Trophoblast cell (in vitro differentiated cells and primary cell): ENCODE results near the gene ANXA11.
"Not testable (repeated sequence)": the region's sequence is repeated elsewhere in the genome, so short reads cannot be mapped to it uniquely, and the experiment has no call there.

Experiments used
- DNase-seq, 2 donors: peaks; one replicate each; pipeline ENCODE4 v3.0.0-alpha.2; 2016
- H2AFZ ChIP-seq: 2 replicates; pipeline ENCODE4 v1.6.1; 2013; ENCODE audit warnings: low read length, moderate library complexity, mild to moderate bottlenecking; ENCODE audit not compliant: insufficient read depth, poor library complexity
- H2AK5ac ChIP-seq: 2 replicates; pipeline ENCODE4 v1.6.1; 2013; ENCODE audit warnings: mild to moderate bottlenecking, low read length
- H2BK120ac ChIP-seq: 2 replicates; pipeline ENCODE4 v1.6.1; 2013; ENCODE audit warnings: low read length, mild to moderate bottlenecking, moderate library complexity; ENCODE audit not compliant: insufficient read depth, poor library complexity
- H2BK12ac ChIP-seq: 2 replicates; pipeline ENCODE4 v1.6.1; 2013; ENCODE audit warnings: mild to moderate bottlenecking, low read length, moderate library complexity
- H2BK5ac ChIP-seq: 2 replicates; pipeline ENCODE4 v1.6.1; 2013; ENCODE audit warnings: low read length, low read depth, moderate library complexity, mild to moderate bottlenecking; ENCODE audit not compliant: poor library complexity
- H3K14ac ChIP-seq: 2 replicates; pipeline ENCODE4 v1.6.1; 2013; ENCODE audit warnings: mild to moderate bottlenecking, low read length
- H3K18ac ChIP-seq: 2 replicates; pipeline ENCODE4 v1.6.1; 2013; ENCODE audit warnings: mild to moderate bottlenecking, low read length
- H3K23ac ChIP-seq: 2 replicates; pipeline ENCODE4 v1.6.1; 2013; ENCODE audit warnings: low read length
- H3K27ac ChIP-seq: 2 replicates; pipeline ENCODE4 v1.5.1; 2013; ENCODE audit warnings: low read depth, mild to moderate bottlenecking, inconsistent platforms, low read length, moderate library complexity
- H3K27me3 ChIP-seq: 2 replicates; pipeline ENCODE4 v1.6.1; 2013; ENCODE audit warnings: inconsistent platforms, mild to moderate bottlenecking, low read length, moderate library complexity; ENCODE audit not compliant: insufficient read depth
- H3K36me3 ChIP-seq, 2 experiments: 1 replicate in 1 of 2; 2 replicates in 1 of 2; pipeline ENCODE4 v1.6.1; 2013; ENCODE audit warnings: low read length in 2 of 2, mild to moderate bottlenecking in 2 of 2, moderate library complexity in 1 of 2; ENCODE audit not compliant: insufficient read depth in 2 of 2, control insufficient read depth in 1 of 2
- H3K4ac ChIP-seq: 2 replicates; pipeline ENCODE4 v1.6.1; 2013; ENCODE audit warnings: low read depth, mild to moderate bottlenecking, low read length, moderate library complexity
- H3K4me1 ChIP-seq, 2 experiments: 1 replicate in 1 of 2; 2 replicates in 1 of 2; pipeline ENCODE4 v1.6.1; 2013; ENCODE audit warnings: low read length in 2 of 2, mild to moderate bottlenecking in 2 of 2, moderate library complexity in 1 of 2; ENCODE audit not compliant: insufficient read depth in 2 of 2, control insufficient read depth in 1 of 2
- H3K4me2 ChIP-seq: 2 replicates; pipeline ENCODE4 v1.6.1; 2013; ENCODE audit warnings: inconsistent platforms, mild to moderate bottlenecking, low read length, moderate library complexity
- H3K4me3 ChIP-seq: 2 replicates; pipeline ENCODE4 v1.5.1; 2013; ENCODE audit warnings: mild to moderate bottlenecking, low read depth, low read length, inconsistent platforms
- H3K79me1 ChIP-seq: one replicate; pipeline ENCODE4 v1.6.1; 2013; ENCODE audit warnings: low read length
- H3K79me2 ChIP-seq: 2 replicates; pipeline ENCODE4 v1.6.1; 2013; ENCODE audit warnings: low read length, mild to moderate bottlenecking; ENCODE audit not compliant: control insufficient read depth, insufficient read depth, poor library complexity
- H3K9ac ChIP-seq: 2 replicates; pipeline ENCODE4 v1.6.1; 2013; ENCODE audit warnings: mild to moderate bottlenecking, low read length
- H3K9me3 ChIP-seq: 2 replicates; pipeline ENCODE4 v1.6.1; 2013; ENCODE audit warnings: low read depth, mild to moderate bottlenecking, control low read depth, inconsistent platforms, low read length; ENCODE audit not compliant: insufficient read depth
- H4K12ac ChIP-seq: 2 replicates; pipeline ENCODE4 v1.6.1; 2013; ENCODE audit warnings: low read depth, mild to moderate bottlenecking, low read length, moderate library complexity
- H4K8ac ChIP-seq: 2 replicates; pipeline ENCODE4 v1.6.1; 2013; ENCODE audit warnings: low read depth, mild to moderate bottlenecking, low read length, moderate library complexity
- H4K91ac ChIP-seq: one replicate; pipeline ENCODE4 v1.6.1; 2013; ENCODE audit warnings: low read depth, mild to moderate bottlenecking, low read length, moderate library complexity
- WGBS: extraction: QIAGEN DNeasy Blood & Tissue Kit; methylation state at CpG from one replicate; pipeline ENCODE4 v1.1.7; 2013; ENCODE audit warnings: missing lambda C conversion rate; ENCODE audit not compliant: insufficient read length, insufficient coverage; ENCODE audit errors: extremely low coverage; 5-methylcytosine and 5-hydroxymethylcytosine counted together

Gene ANXA11

GRCh38 chr10:80137031-80137862 lies 68.1 kb downstream of the ANXA11 start:
- no peak overlapping the region for H3K23ac ChIP-seq
- H3K14ac ChIP-seq = no peak overlapping the region
- DNase-seq = no peak
- no peak overlapping the region for H4K8ac ChIP-seq
- no peaks in the 10 kb centered on the region for H3K27me3 ChIP-seq
- H2BK5ac ChIP-seq = no peak overlapping the region
- peaks cover 0 to 5% of the 10 kb centered on the region in 2 experiments for H3K4me1 ChIP-seq
- no peaks in the 10 kb centered on the region for H3K9me3 ChIP-seq
- H3K4me3 ChIP-seq = no peak overlapping the region
- peaks cover 5% of the 10 kb centered on the region for H3K79me1 ChIP-seq
- no peak overlapping the region for H3K27ac ChIP-seq
- H2AK5ac ChIP-seq = no peak overlapping the region
- no peak overlapping the region for H4K12ac ChIP-seq
- no peak overlapping the region for H2AFZ ChIP-seq
- no peak overlapping the region for H2BK12ac ChIP-seq
- no peaks in the 10 kb centered on the region for H3K36me3 ChIP-seq
- H3K4me2 ChIP-seq = no peak overlapping the region
- no peak overlapping the region for H4K91ac ChIP-seq
- peaks cover 4% of the 10 kb centered on the region for H3K79me2 ChIP-seq
- WGBS = no CpG with 5 or more reads among the region's 14 CpGs
- H2BK120ac ChIP-seq = no peak overlapping the region
- H3K9ac ChIP-seq = no peak overlapping the region
- no peak overlapping the region for H3K4ac ChIP-seq
- no peak overlapping the region for H3K18ac ChIP-seq

GRCh38 chr10:80136134-80136571 lies 69.2 kb downstream of the ANXA11 start:
- WGBS = no CpG with 5 or more reads among the region's 8 CpGs
- no peak overlapping the region for H3K4me3 ChIP-seq

GRCh38 chr10:80133687-80134086 lies 71.7 kb downstream of the ANXA11 start:
- H3K27me3 ChIP-seq, H4K12ac ChIP-seq, H3K4me3 ChIP-seq, H3K4me1 ChIP-seq, H3K36me3 ChIP-seq, H3K14ac ChIP-seq, H2AK5ac ChIP-seq, H3K9me3 ChIP-seq, H3K4me2 ChIP-seq, H4K8ac ChIP-seq, H3K9ac ChIP-seq, H2BK5ac ChIP-seq, H2AFZ ChIP-seq, H4K91ac ChIP-seq, H2BK12ac ChIP-seq, DNase-seq, H3K79me2 ChIP-seq, H3K27ac ChIP-seq, H3K18ac ChIP-seq, H2BK120ac ChIP-seq, H3K23ac ChIP-seq, H3K4ac ChIP-seq, H3K79me1 ChIP-seq: not testable (repeated sequence)
- WGBS = no CpG with 5 or more reads among the region's 9 CpGs

More at GRCh38 chr10:80136134-80136571, 69.2 kb downstream of the ANXA11 start:
- no peaks in the 10 kb centered on the region for H3K9me3 ChIP-seq
- H3K79me1 ChIP-seq = peaks cover 7% of the 10 kb centered on the region
- H3K4me2 ChIP-seq = no peak overlapping the region
- no peak overlapping the region for H2AFZ ChIP-seq
- no peaks in the 10 kb centered on the region for H3K36me3 ChIP-seq
- H2BK12ac ChIP-seq = no peak overlapping the region
- H3K4me1 ChIP-seq = peaks cover 4 to 9% of the 10 kb centered on the region in 2 experiments
- no peak overlapping the region for H3K4ac ChIP-seq
- no peak overlapping the region for H4K91ac ChIP-seq
- H3K27ac ChIP-seq = no peak overlapping the region
- H3K79me2 ChIP-seq = peaks cover 4% of the 10 kb centered on the region
- no peak overlapping the region for H2BK5ac ChIP-seq
- no peak overlapping the region for H2AK5ac ChIP-seq
- H2BK120ac ChIP-seq = no peak overlapping the region
- no peak overlapping the region for H4K12ac ChIP-seq
- no peak overlapping the region for H3K23ac ChIP-seq
- H3K14ac ChIP-seq = no peak overlapping the region
- no peaks in the 10 kb centered on the region for H3K27me3 ChIP-seq
- H3K9ac ChIP-seq = no peak overlapping the region
- no peak for DNase-seq
- H4K8ac ChIP-seq = no peak overlapping the region
- no peak overlapping the region for H3K18ac ChIP-seq

GRCh38 chr10:80133206-80133605 lies 72.1 kb downstream of the ANXA11 start:
- Histone ChIP-seq H3K27ac (no peak overlapping the region), H3K9me3 (no peaks in the 10 kb centered on the region), H3K14ac (no peak overlapping the region), H3K36me3 (no peaks in the 10 kb centered on the region), H3K18ac (no peak overlapping the region), H4K12ac (no peak overlapping the region), H3K79me1 (peaks cover 7% of the 10 kb centered on the region), H2AK5ac (no peak overlapping the region), H3K9ac (no peak overlapping the region), H3K4me3 (no peak overlapping the region), H3K27me3 (no peaks in the 10 kb centered on the region), H4K91ac (no peak overlapping the region), H3K4me2 (peak overlapping the region; percentile 70), H2BK5ac (no peak overlapping the region), H3K4ac (no peak overlapping the region), H3K79me2 (peaks cover 4% of the 10 kb centered on the region), H2BK12ac (no peak overlapping the region), H3K23ac (no peak overlapping the region), H4K8ac (no peak overlapping the region), H2AFZ (no peak overlapping the region), H3K4me1 (peaks cover 4 to 9% of the 10 kb centered on the region in 2 experiments), H2BK120ac (no peak overlapping the region)
- DNase-seq = no peak
- no CpG with 5 or more reads among the region's 6 CpGs for WGBS
